Amniotic stem cell (primary cell): ENCODE data around the gene ETF1.
"Not testable (repeated sequence)": the region's sequence is repeated elsewhere in the genome, so short reads cannot be mapped to it uniquely, and the experiment has no call there.

Experiments used
- DNase-seq: peaks from one replicate; lab custom pipeline; 2025; lab: John Stamatoyannopoulos, UW

Gene ETF1

GRCh38 chr5:138490648-138491283, 52.3 kb downstream of the ETF1 start:
- no peak for DNase-seq

GRCh38 chr5:138489683-138490061, 53.4 kb downstream of the ETF1 start:
- DNase-seq = no peak

GRCh38 chr5:138488481-138488945, 54.5 kb downstream of the ETF1 start:
- DNase-seq = peak; percentile 25

- DNase-seq = no peak
Measured at GRCh38 chr5:138482638-138483037, 60.4 kb downstream of the ETF1 start.

GRCh38 chr5:138476918-138477317, 66.1 kb downstream of the ETF1 start:
- no peak for DNase-seq

- DNase-seq = not testable (repeated sequence)
Measured at GRCh38 chr5:138473151-138473550, 69.9 kb downstream of the ETF1 start.

- DNase-seq = no peak
Measured at GRCh38 chr5:138472353-138472752, 70.7 kb downstream of the ETF1 start.

GRCh38 chr5:138471052-138471361, 72.0 kb downstream of the ETF1 start:
- DNase-seq = no peak

GRCh38 chr5:138470322-138471051, 72.5 kb downstream of the ETF1 start:
- no peak for DNase-seq

- peak; percentile 93 for DNase-seq
Measured at GRCh38 chr5:138469540-138470321, 73.3 kb downstream of the ETF1 start.

GRCh38 chr5:138468966-138469539, 74.0 kb downstream of the ETF1 start:
- peak; percentile 58 for DNase-seq

GRCh38 chr5:138468133-138468965, 74.7 kb downstream of the ETF1 start:
- peak; percentile 58 for DNase-seq

GRCh38 chr5:138467711-138468132, 75.3 kb downstream of the ETF1 start:
- no peak for DNase-seq

- DNase-seq = no peak
Measured at GRCh38 chr5:138466900-138467710, 75.9 kb downstream of the ETF1 start.

GRCh38 chr5:138466125-138466899, 76.7 kb downstream of the ETF1 start:
- DNase-seq = no peak

GRCh38 chr5:138465261-138466124, 77.5 kb downstream of the ETF1 start, which contains the start of gene EGR1:
EGR1 (plus strand) TSS chr5:138465479; CDS start chr5:138465762, 283 bp downstream.
- DNase-seq = peak; percentile 88

GRCh38 chr5:138464388-138465260, 78.4 kb downstream of the ETF1 start:
- DNase-seq = peak; percentile 99

GRCh38 chr5:138464008-138464387, 79.0 kb downstream of the ETF1 start:
- DNase-seq = peak; percentile 83
